Neural cell (in vitro differentiated cells): Measurements from ENCODE around the gene ECEL1. TPM values are rescaled to one million over a fixed set of nuclear protein-coding genes. Genes with fewer than 3 reads are reported as not detected.

ENCODE experiments used
- H2AFZ ChIP-seq: fragments of 200-600, 300-800 bp; sonication (generic), shearing (Covaris generic); 2 replicates; pipeline ENCODE4 v1.6.0; 2014; ENCODE audit warnings: low read depth, mild to moderate bottlenecking, antibody characterized with exemption, low read length, moderate library complexity
- H3F3A ChIP-seq: fragments of 200-600 bp; shearing (Covaris generic); 2 replicates; pipeline ENCODE4 v1.6.1; 2016; ENCODE audit warnings: mild to moderate bottlenecking, moderate library complexity, mixed read lengths, antibody characterized with exemption, low read length; ENCODE audit not compliant: insufficient read depth, poor library complexity, severe bottlenecking
- H3K27ac ChIP-seq: fragments of 200-600, 300-800 bp; sonication (generic), shearing (Covaris generic); 2 replicates; pipeline ENCODE4 v1.5.1; 2014; ENCODE audit warnings: mild to moderate bottlenecking, low read length, moderate library complexity
- H3K27me3 ChIP-seq: fragments of 300-800, 200-600 bp; sonication (generic), shearing (Covaris generic); 2 replicates; pipeline ENCODE4 v1.6.0; 2014; ENCODE audit warnings: mild to moderate bottlenecking, low read depth, low read length, moderate library complexity; ENCODE audit not compliant: insufficient read depth
- H3K36me3 ChIP-seq: fragments of 300-800, 200-600 bp; sonication (generic), shearing (Covaris generic); 2 replicates; pipeline ENCODE4 v1.5.1; 2014; ENCODE audit warnings: mild to moderate bottlenecking, antibody characterized with exemption, low read length, moderate library complexity; ENCODE audit not compliant: insufficient read depth
- H3K4me2 ChIP-seq: fragments of 300-800, 200-600 bp; sonication (generic), shearing (Covaris generic); 2 replicates; pipeline ENCODE4 v1.6.0; 2014; ENCODE audit warnings: mild to moderate bottlenecking, low read length
- H3K4me3 ChIP-seq: fragments of 300-800, 200-600 bp; sonication (generic), shearing (Covaris generic); 2 replicates; pipeline ENCODE4 v1.5.1; 2014; ENCODE audit warnings: mild to moderate bottlenecking, low read length, moderate library complexity
- H3K79me2 ChIP-seq: fragments of 200-600 bp; shearing (Covaris generic); replicated peaks from 2 replicates; pipeline ENCODE4 v1.6.0; 2014; ENCODE audit warnings: mild to moderate bottlenecking, low read length, moderate library complexity; ENCODE audit not compliant: insufficient read depth
- H3K9ac ChIP-seq: fragments of 300-800, 200-600 bp; sonication (generic), shearing (Covaris generic); 2 replicates; pipeline ENCODE4 v1.6.1; 2016; ENCODE audit warnings: mild to moderate bottlenecking, low read length, mixed read lengths
- H3K9me2 ChIP-seq: fragments of 200-600 bp; shearing (Covaris generic); 2 replicates; pipeline ENCODE4 v1.6.1; 2016; ENCODE audit warnings: mild to moderate bottlenecking, low read length, mixed read lengths; ENCODE audit not compliant: insufficient read depth
- H3K9me3 ChIP-seq: fragments of 200-600, 300-800 bp; sonication (generic), shearing (Covaris generic); 2 replicates; pipeline ENCODE4 v1.6.1; 2016; ENCODE audit warnings: mild to moderate bottlenecking, mixed run types, low read length, moderate library complexity, mixed read lengths
- H4K20me1 ChIP-seq: fragments of 200-600 bp; shearing (Covaris generic); 2 replicates; pipeline ENCODE4 v1.6.1; 2016; ENCODE audit warnings: mild to moderate bottlenecking, mixed run types; ENCODE audit not compliant: insufficient read depth
- CTCF ChIP-seq: fragments of 450-650 bp; IDR thresholded peaks from 2 replicates; pipeline ENCODE4 v1.5.1; 2014; ENCODE audit warnings: antibody characterized with exemption, mild to moderate bottlenecking, moderate library complexity; ENCODE audit not compliant: poor library complexity, severe bottlenecking
- EP300 ChIP-seq: fragments of 450-650 bp; conservative IDR thresholded peaks from 2 replicates; pipeline ENCODE4 v1.6.1; 2014; ENCODE audit warnings: antibody characterized with exemption, mild to moderate bottlenecking, moderate library complexity; ENCODE audit not compliant: poor library complexity, severe bottlenecking
- EZH2 ChIP-seq: fragments of 200-600, 300-800 bp; shearing (Covaris generic), sonication (generic); IDR thresholded peaks from 2 replicates; pipeline ENCODE4 v1.6.1; 2014; ENCODE audit warnings: antibody characterized with exemption, low read length, borderline replicate concordance, mild to moderate bottlenecking; ENCODE audit not compliant: insufficient read depth, poor library complexity, severe bottlenecking
- MXI1 ChIP-seq: fragments of 450-650 bp; conservative IDR thresholded peaks from 2 replicates; pipeline ENCODE4 v1.6.1; 2014; ENCODE audit warnings: antibody characterized with exemption, mild to moderate bottlenecking; ENCODE audit not compliant: poor library complexity, severe bottlenecking
- POLR2AphosphoS5 ChIP-seq: IDR thresholded peaks from 2 replicates; pipeline ENCODE4 v1.6.1; 2012
- RAD21 ChIP-seq: fragments of 450-650 bp; conservative IDR thresholded peaks from 2 replicates; pipeline ENCODE4 v1.6.1; 2014; ENCODE audit warnings: antibody characterized with exemption, mild to moderate bottlenecking, moderate library complexity
- REST ChIP-seq: IDR thresholded peaks from 2 replicates; pipeline ENCODE4 v1.6.1; 2012; ENCODE audit warnings: borderline replicate concordance
- SMC3 ChIP-seq: fragments of 450-650 bp; conservative IDR thresholded peaks from 2 replicates; pipeline ENCODE4 v1.6.1; 2014; ENCODE audit warnings: antibody characterized with exemption, mild to moderate bottlenecking, moderate library complexity; ENCODE audit not compliant: poor library complexity
- TAF1 ChIP-seq: IDR thresholded peaks from 2 replicates; pipeline ENCODE4 v1.6.1; 2012; ENCODE audit warnings: low read depth
- polyA plus RNA-seq: library from polyadenylated mRNA; depleted of rRNA; stranded (reverse); fragments of >200 nt; gene quantifications from 2 replicates; pipeline ENCODE4 v1.2.3, GENCODE V29; 2014

ECEL1 gene
- polyA plus RNA-seq, 1 donor from 2014 or later = 60.9 TPM

- Histone ChIP-seq H3K27me3 (peaks cover 28% of the 10 kb centered on the region), H2AFZ (no peak overlapping the region), H3K9me2 (no peaks in the 10 kb centered on the region), H3K4me3 (no peak overlapping the region), H3K4me2 (no peak overlapping the region), H3K36me3 (no peaks in the 10 kb centered on the region), H3K9ac (no peak overlapping the region), H3K27ac (no peak overlapping the region), H3K9me3 (no peaks in the 10 kb centered on the region), H3F3A (no peaks in the 10 kb centered on the region), H3K79me2 (no peaks in the 10 kb centered on the region), H4K20me1 (no peaks in the 10 kb centered on the region)
- TF ChIP-seq CTCF (no peak), POLR2AphosphoS5 (no peak), RAD21 (no peak), SMC3 (no peak), EP300 (no peak), REST (no peak)
These were observed 38.8 kb upstream of the ECEL1 start for GRCh38 chr2:232526372-232526941.

- Histone ChIP-seq H3K4me3 (no peak within 1 kb of the TSS), H2AFZ (no peak within 1 kb of the TSS), H3K9ac (no peak within 1 kb of the TSS)
These were observed 38.2 kb upstream of the ECEL1 start, which contains the start of gene CHRND for GRCh38 chr2:232525791-232526371. CHRND (plus strand) TSS chr2:232526160; CDS start chr2:232526216, 56 bp downstream.

More at GRCh38 chr2:232525791-232526371, 38.2 kb upstream of the ECEL1 start, which contains the start of gene CHRND:
- Histone ChIP-seq H3K9me3 (no peaks in the 10 kb centered on the region), H4K20me1 (no peaks in the 10 kb centered on the region), H3K9me2 (no peaks in the 10 kb centered on the region), H3K79me2 (no peaks in the 10 kb centered on the region), H3K27ac (no peak within 1 kb of the TSS), H3F3A (no peaks in the 10 kb centered on the region), H3K4me2 (no peak within 1 kb of the TSS), H3K27me3 (peaks cover 28% of the 10 kb centered on the region), H3K36me3 (no peaks in the 10 kb centered on the region)
- no peak for TF ChIP-seq REST
- no peak for TF ChIP-seq EZH2
- TF ChIP-seq TAF1 = no peak
- TF ChIP-seq SMC3 = no peak
- no peak for TF ChIP-seq POLR2AphosphoS5
- no peak for TF ChIP-seq MXI1
- TF ChIP-seq RAD21 = no peak
- no peak for TF ChIP-seq EP300
- no peak for TF ChIP-seq CTCF
